Suprapubic skin (tissue), 4 donors: Measurements from ENCODE around the gene DDX27. TPM values are rescaled to one million over a fixed set of nuclear protein-coding genes. Genes with fewer than 3 reads are reported as not detected.

Source experiments
- DNase-seq, 2 donors: peaks; one replicate each; pipeline ENCODE4 v3.0.0-alpha.2; 2019; ENCODE audit warnings: low spot score in 2 of 2
- H3K27ac ChIP-seq: fragments of 200-600 bp; sonication (generic); one replicate; pipeline ENCODE4 v1.5.1; 2019
- H3K27me3 ChIP-seq: fragments of 200-600 bp; sonication (generic); one replicate; pipeline ENCODE4 v1.5.1; 2019
- H3K36me3 ChIP-seq: fragments of 200-600 bp; sonication (generic); one replicate; pipeline ENCODE4 v1.5.1; 2019
- H3K4me1 ChIP-seq: fragments of 200-600 bp; sonication (generic); one replicate; pipeline ENCODE4 v1.5.1; 2019
- H3K4me3 ChIP-seq: fragments of 200-600 bp; sonication (generic); one replicate; pipeline ENCODE4 v1.5.1; 2019; ENCODE audit warnings: mild to moderate bottlenecking
- H3K9me3 ChIP-seq: fragments of 200-600 bp; sonication (generic); one replicate; pipeline ENCODE4 v1.5.1; 2019
- EP300 ChIP-seq: sonication (generic); formaldehyde crosslinking; IDR thresholded peaks from one replicate; pipeline ENCODE4 v1.6.1; 2017; ENCODE audit warnings: antibody characterized with exemption
- POLR2A ChIP-seq, 2 donors: fragments of 450-650 bp; IDR thresholded peaks; one replicate each; pipeline ENCODE4 v1.6.1; 2017; ENCODE audit warnings: antibody characterized with exemption in 2 of 2, mild to moderate bottlenecking in 2 of 2, moderate library complexity in 2 of 2
- POLR2AphosphoS5 ChIP-seq, 3 donors: sonication (generic); formaldehyde crosslinking; IDR thresholded peaks; one replicate each; pipeline ENCODE4 v1.6.1; 2017; ENCODE audit warnings: antibody characterized with exemption in 3 of 3
- WGBS: methylation state at CpG from one replicate; pipeline ENCODE4 v1.1.5; 2018; 5-methylcytosine and 5-hydroxymethylcytosine counted together
- total RNA-seq, 4 donors: library from RNA; depleted of rRNA; stranded (reverse); fragments of >200 nt; gene quantifications; one replicate each; pipeline ENCODE4 v1.1.0, GENCODE V29; 2016
- TF ChIP-seq, protein P1 (sequence below), 2 donors: fragments of 200-600 bp in 1 of 2; fragments of 450-650 bp in 1 of 2; sonication (generic) in 1 of 2; IDR thresholded peaks; one replicate each; pipeline ENCODE4 v1.5.1; 2016 to 2019; ENCODE audit warnings: antibody characterized with exemption in 2 of 2, mild to moderate bottlenecking in 1 of 2, moderate library complexity in 1 of 2

DDX27 gene
- total RNA-seq, 4 donors from 2014 or later, result 29.3 to 49.5 (median 38.0) TPM

DNA sequence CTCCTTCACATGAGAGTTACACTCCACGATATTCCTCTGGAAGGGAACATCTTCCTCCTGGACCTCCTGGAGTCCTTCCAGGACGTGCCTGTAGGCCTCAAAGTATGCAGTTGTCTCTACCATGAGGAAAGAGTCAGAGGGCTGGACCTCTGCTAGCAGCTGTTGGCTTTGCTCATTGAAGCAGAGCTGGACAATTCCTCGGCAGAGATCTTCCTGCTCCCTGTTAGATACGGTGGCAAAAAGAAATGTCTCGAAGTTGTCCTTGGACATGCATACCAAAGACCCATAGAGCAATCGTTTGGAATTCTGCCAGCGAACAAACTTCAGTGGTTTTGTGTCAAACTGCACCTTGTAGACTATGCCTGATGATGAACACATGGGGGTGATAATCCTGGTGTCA lies 51.0 kb downstream of the DDX27 start:
- WGBS, result 69% methylated on average over 7 of the region's 7 CpGs
- Histone ChIP-seq H3K27ac (no peak overlapping the region), H3K36me3 (peaks cover 63% of the 10 kb centered on the region), H3K4me3 (peak overlapping the region; percentile 0), H3K27me3 (no peaks in the 10 kb centered on the region), H3K9me3 (no peaks in the 10 kb centered on the region), H3K4me1 (peaks cover 47% of the 10 kb centered on the region)
- TF ChIP-seq, protein P1, sequence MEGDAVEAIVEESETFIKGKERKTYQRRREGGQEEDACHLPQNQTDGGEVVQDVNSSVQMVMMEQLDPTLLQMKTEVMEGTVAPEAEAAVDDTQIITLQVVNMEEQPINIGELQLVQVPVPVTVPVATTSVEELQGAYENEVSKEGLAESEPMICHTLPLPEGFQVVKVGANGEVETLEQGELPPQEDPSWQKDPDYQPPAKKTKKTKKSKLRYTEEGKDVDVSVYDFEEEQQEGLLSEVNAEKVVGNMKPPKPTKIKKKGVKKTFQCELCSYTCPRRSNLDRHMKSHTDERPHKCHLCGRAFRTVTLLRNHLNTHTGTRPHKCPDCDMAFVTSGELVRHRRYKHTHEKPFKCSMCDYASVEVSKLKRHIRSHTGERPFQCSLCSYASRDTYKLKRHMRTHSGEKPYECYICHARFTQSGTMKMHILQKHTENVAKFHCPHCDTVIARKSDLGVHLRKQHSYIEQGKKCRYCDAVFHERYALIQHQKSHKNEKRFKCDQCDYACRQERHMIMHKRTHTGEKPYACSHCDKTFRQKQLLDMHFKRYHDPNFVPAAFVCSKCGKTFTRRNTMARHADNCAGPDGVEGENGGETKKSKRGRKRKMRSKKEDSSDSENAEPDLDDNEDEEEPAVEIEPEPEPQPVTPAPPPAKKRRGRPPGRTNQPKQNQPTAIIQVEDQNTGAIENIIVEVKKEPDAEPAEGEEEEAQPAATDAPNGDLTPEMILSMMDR (IDR thresholded peaks at IDR 0.05), result no peak
- TF ChIP-seq EP300, result no peak
- no peak for TF ChIP-seq POLR2A (IDR thresholded peaks at IDR 0.05)
- no peak for DNase-seq

- Histone ChIP-seq H3K4me3 (no peak overlapping the region), H3K36me3 (peaks cover 64% of the 10 kb centered on the region), H3K9me3 (no peaks in the 10 kb centered on the region), H3K27ac (no peak overlapping the region), H3K27me3 (no peaks in the 10 kb centered on the region), H3K4me1 (peaks cover 53% of the 10 kb centered on the region)
- no peak for DNase-seq
- WGBS, result 99% methylated on average over 5 of the region's 5 CpGs
- TF ChIP-seq POLR2AphosphoS5 (IDR thresholded peaks at IDR 0.05) (no peak), EP300 (no peak), POLR2A (IDR thresholded peaks at IDR 0.05) (no peak)
- TF ChIP-seq, protein P1 (IDR thresholded peaks at IDR 0.05), result no peak
Measured at GRCh38 chr20:49270736-49271135, 51.5 kb downstream of the DDX27 start.

DNA sequence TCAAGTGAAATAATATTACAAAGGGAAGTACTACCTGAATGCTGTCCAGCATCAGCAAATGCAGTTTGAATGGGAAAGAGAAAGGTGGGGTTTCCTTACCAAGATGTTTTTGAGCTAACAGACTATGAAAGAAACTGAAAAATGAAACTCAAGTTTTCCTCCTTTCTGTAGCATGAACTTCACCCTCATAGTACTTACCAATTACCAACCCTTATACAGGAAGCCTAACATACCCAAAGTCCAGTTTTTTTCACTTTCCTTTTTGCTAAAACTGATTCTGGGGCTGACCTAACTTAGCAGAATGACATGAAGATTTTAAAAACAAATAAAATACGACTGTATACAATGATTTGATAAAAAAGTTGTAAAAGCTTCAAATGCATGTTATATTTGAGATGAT lies 53.4 kb downstream of the DDX27 start:
- 81% methylated on average over 1 of the region's 1 CpG for WGBS
- Histone ChIP-seq H3K27me3 (no peaks in the 10 kb centered on the region), H3K9me3 (no peaks in the 10 kb centered on the region), H3K4me3 (no peak overlapping the region), H3K4me1 (peaks cover 60% of the 10 kb centered on the region), H3K36me3 (peaks cover 61% of the 10 kb centered on the region), H3K27ac (no peak overlapping the region)
- no peak for DNase-seq
- TF ChIP-seq, protein P1 (IDR thresholded peaks at IDR 0.05), result no peak
- TF ChIP-seq EP300, result no peak
- no peak for TF ChIP-seq POLR2A (IDR thresholded peaks at IDR 0.05)
- no peak for TF ChIP-seq POLR2AphosphoS5 (IDR thresholded peaks at IDR 0.05)

- Histone ChIP-seq H3K4me1 (peaks cover 53% of the 10 kb centered on the region), H3K27ac (no peak overlapping the region), H3K36me3 (peaks cover 60% of the 10 kb centered on the region), H3K9me3 (no peaks in the 10 kb centered on the region), H3K27me3 (no peaks in the 10 kb centered on the region), H3K4me3 (no peak overlapping the region)
- WGBS, result 91% methylated on average over 8 of the region's 8 CpGs
- no peak for DNase-seq
- TF ChIP-seq, protein P1 (IDR thresholded peaks at IDR 0.05), result no peak
- no peak for TF ChIP-seq EP300
- TF ChIP-seq POLR2AphosphoS5 (IDR thresholded peaks at IDR 0.05), result no peak
- no peak for TF ChIP-seq POLR2A (IDR thresholded peaks at IDR 0.05)
Measured at GRCh38 chr20:49273696-49274277, 54.6 kb downstream of the DDX27 start.

GRCh38 chr20:49275216-49275615 lies 56.0 kb downstream of the DDX27 start:
- WGBS, result 91% methylated on average over 4 of the region's 4 CpGs
- Histone ChIP-seq H3K27me3 (no peaks in the 10 kb centered on the region), H3K27ac (no peak overlapping the region), H3K36me3 (peaks cover 53% of the 10 kb centered on the region), H3K9me3 (no peaks in the 10 kb centered on the region), H3K4me1 (peaks cover 58% of the 10 kb centered on the region), H3K4me3 (no peak overlapping the region)
- DNase-seq, result no peak
- TF ChIP-seq EP300, result no peak
- no peak for TF ChIP-seq POLR2A (IDR thresholded peaks at IDR 0.05)
- no peak for TF ChIP-seq POLR2AphosphoS5 (IDR thresholded peaks at IDR 0.05)
- TF ChIP-seq, protein P1 (IDR thresholded peaks at IDR 0.05), result no peak
